ENCODE measurements around the gene OPN1LW.

The OPN1LW gene

DNA sequence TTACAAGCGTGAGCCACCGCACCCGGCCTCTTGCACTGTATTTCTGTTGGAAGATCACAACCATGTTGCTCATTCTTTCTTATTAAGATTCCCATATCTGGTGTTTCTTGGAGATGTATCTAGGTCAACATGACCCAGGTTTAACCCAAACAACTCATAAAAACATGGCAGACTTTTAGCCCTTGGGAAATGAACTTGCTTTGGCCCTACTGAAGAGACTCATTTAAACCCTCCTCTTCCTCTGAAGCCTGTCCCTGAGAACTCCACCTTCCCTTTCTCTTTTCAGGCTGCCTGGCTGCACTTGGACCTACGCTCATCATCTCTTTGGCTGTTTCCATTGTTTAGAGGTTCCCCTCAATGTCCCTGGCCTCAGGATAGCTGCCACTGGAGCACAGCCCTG, 22.8 kb upstream of the OPN1LW start:
- TF ChIP-seq, protein P1, sequence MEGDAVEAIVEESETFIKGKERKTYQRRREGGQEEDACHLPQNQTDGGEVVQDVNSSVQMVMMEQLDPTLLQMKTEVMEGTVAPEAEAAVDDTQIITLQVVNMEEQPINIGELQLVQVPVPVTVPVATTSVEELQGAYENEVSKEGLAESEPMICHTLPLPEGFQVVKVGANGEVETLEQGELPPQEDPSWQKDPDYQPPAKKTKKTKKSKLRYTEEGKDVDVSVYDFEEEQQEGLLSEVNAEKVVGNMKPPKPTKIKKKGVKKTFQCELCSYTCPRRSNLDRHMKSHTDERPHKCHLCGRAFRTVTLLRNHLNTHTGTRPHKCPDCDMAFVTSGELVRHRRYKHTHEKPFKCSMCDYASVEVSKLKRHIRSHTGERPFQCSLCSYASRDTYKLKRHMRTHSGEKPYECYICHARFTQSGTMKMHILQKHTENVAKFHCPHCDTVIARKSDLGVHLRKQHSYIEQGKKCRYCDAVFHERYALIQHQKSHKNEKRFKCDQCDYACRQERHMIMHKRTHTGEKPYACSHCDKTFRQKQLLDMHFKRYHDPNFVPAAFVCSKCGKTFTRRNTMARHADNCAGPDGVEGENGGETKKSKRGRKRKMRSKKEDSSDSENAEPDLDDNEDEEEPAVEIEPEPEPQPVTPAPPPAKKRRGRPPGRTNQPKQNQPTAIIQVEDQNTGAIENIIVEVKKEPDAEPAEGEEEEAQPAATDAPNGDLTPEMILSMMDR (IDR thresholded peaks at IDR 0.05; ENCODE audit: low read depth, low read length, missing control alignments) = no peak
- no peak overlapping the region for H3K4me3 ChIP-seq (replicated peaks; ENCODE audit: low read depth, low read length)

DNA sequence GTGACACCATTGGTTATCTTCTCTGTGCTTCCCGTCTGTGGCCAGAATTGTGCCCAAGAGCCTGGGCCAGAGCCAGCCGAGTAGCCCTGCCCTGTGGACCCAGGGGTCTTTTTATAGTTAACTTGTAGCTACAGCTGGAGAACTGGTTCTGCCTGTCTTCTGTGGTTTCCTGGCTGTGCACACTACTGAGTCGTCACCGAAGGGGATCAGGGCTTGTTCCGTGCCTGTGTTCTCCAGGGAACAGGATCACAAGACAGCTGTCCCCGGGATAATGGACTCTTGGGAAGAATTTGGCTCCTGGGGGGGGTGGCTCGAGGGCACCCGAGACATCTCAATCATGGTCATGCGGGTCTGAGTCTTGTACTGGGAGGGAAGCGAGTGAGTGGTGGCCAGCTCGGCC, 22.1 kb upstream of the OPN1LW start:
- DNase-seq (ENCODE audit: extremely low read depth, low read depth) = no peak
- TF ChIP-seq, protein P1 (IDR thresholded peaks at IDR 0.05; ENCODE audit: low read depth, low read length, missing control alignments) = no peak

More for the DNA sequence above, 22.8 kb upstream of the OPN1LW start:
- no peak for DNase-seq (ENCODE audit: extremely low read depth, low read depth)

GRCh38 chrX:154123241-154124219, 20.5 kb upstream of the OPN1LW start:
- TF ChIP-seq, protein P1 (IDR thresholded peaks at IDR 0.05; ENCODE audit: low read depth, low read length, missing control alignments) = no peak
- no peak overlapping the region for H3K4me3 ChIP-seq (replicated peaks; ENCODE audit: low read depth, low read length)
- no peak for DNase-seq (ENCODE audit: extremely low read depth, low read depth)

More for the DNA sequence above, 22.1 kb upstream of the OPN1LW start:
- no peak overlapping the region for H3K4me3 ChIP-seq (replicated peaks; ENCODE audit: low read depth, low read length)

DNA sequence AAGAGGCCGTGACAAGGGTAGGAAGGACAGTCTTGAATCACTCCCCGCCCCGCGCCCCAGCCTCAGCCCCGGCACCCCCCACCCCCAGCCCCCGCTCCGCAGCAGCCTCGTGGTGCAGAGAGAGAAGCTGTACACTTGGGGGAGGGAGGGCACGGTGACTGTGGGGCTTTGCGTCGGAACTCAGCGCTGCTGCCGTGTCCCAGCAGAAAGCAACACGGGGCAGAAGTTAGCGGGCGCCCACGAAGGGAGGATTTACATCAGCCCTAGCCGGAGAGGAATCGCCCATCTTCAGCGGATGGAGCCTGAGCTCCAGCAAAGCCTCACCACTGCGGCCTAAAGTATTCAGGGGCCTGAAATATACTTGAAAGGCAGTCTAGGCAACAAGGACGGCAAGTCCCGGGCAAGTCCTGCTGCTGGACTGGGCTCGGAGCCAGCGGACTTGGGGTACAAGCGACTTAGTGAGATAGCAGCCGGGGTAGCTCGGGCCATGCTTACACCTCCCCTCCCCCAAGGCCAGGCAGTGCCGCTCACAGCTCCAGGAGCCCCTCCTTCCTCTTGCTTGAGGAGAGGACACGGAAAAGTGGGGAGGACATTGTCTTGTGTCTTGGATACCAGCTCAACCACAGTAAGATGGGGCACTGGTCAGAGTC, 18.5 kb upstream of the OPN1LW start:
- TF ChIP-seq, protein P1 (IDR thresholded peaks at IDR 0.05; ENCODE audit: low read depth, low read length, missing control alignments) = no peak

DNA sequence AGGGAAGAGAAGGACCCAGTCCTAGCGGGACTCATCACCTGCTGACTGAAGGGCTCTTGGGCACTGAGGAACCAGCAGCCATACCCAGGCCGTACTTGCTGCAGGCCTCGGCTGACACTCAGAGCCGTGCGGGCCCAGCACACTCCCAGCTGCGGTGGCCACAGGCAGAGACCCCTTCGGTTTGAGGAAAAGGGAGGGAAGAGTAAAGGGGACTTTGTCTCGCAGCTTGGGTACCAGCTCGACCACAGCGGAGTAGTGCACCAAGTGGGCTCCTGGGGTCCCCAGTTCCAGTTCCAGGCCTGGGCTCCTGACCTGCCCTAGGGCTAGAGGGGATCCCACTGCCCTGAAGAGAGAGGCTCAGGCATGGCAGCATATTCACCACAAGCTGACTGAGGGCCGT, 17.9 kb upstream of the OPN1LW start:
- DNase-seq (ENCODE audit: extremely low read depth, low read depth) = no peak
- TF ChIP-seq, protein P1 (IDR thresholded peaks at IDR 0.05; ENCODE audit: low read depth, low read length, missing control alignments) = no peak
- H3K4me3 ChIP-seq (replicated peaks; ENCODE audit: low read depth, low read length) = no peak overlapping the region

More for the DNA sequence above, 18.5 kb upstream of the OPN1LW start:
- no peak for DNase-seq (ENCODE audit: extremely low read depth, low read depth)
- no peak overlapping the region for H3K4me3 ChIP-seq (replicated peaks; ENCODE audit: low read depth, low read length)

DNA sequence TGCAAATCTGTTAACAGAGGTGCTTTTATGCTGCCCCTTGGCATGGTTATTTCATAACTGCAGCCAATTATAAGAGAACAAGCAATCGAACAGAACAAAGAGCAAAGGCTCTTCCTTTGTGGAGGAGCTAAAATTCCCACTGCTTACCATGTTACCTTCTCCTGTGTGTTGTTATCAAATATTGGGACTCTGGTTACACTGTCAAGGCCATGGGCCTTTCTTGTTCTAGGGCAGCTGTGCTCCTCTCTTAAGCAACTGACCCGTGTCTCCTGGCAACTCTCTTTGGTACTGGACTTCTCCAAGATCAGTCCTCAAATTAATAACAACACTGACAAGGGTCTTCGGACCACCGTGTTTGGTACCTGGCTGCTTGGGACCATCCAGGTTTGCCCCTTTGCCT, 12.1 kb upstream of the OPN1LW start:
- TF ChIP-seq, protein P1 (IDR thresholded peaks at IDR 0.05; ENCODE audit: low read depth, low read length, missing control alignments) = no peak
- no peak overlapping the region for H3K4me3 ChIP-seq (replicated peaks; ENCODE audit: low read depth, low read length)
- no peak for DNase-seq (ENCODE audit: extremely low read depth, low read depth)
